HG03378 (cell line): ENCODE measurements around the gene CLEC2L.

Experiments
- ATAC-seq: cut with Tn5 transposase; IDR thresholded peaks from one replicate; pipeline ENCODE4 v1.9.1; 2021; ENCODE audit warnings: mild to moderate bottlenecking, moderate library complexity; ENCODE audit not compliant: unreplicated experiment

The CLEC2L gene

GRCh38 chr7:139522830-139523198 is 671 bp upstream of the CLEC2L start:
- no peak for ATAC-seq

GRCh38 chr7:139523968-139524815 is 707 bp downstream of the CLEC2L start:
- no peak for ATAC-seq

GRCh38 chr7:139525239-139525638 is 1.8 kb downstream of the CLEC2L start:
- ATAC-seq = no peak

- no peak for ATAC-seq
Observed at GRCh38 chr7:139525750-139526149, 2.3 kb downstream of the CLEC2L start.

- ATAC-seq = no peak
Observed at GRCh38 chr7:139526578-139527544, 3.4 kb downstream of the CLEC2L start.

- ATAC-seq = no peak
Observed at GRCh38 chr7:139531094-139531493, 7.6 kb downstream of the CLEC2L start.

GRCh38 chr7:139532636-139533155 is 9.2 kb downstream of the CLEC2L start:
- no peak for ATAC-seq

- no peak for ATAC-seq
Observed at GRCh38 chr7:139534096-139534495, 10.6 kb downstream of the CLEC2L start.

- no peak for ATAC-seq
Observed at GRCh38 chr7:139534966-139535651, 11.6 kb downstream of the CLEC2L start.

- ATAC-seq = no peak
Observed at GRCh38 chr7:139536152-139536551, 12.7 kb downstream of the CLEC2L start.

GRCh38 chr7:139538881-139539635 is 15.6 kb downstream of the CLEC2L start:
- ATAC-seq = no peak

GRCh38 chr7:139540203-139540602 is 16.7 kb downstream of the CLEC2L start:
- no peak for ATAC-seq

GRCh38 chr7:139541600-139542307 is 18.3 kb downstream of the CLEC2L start:
- no peak for ATAC-seq

GRCh38 chr7:139542308-139543151 is 19.0 kb downstream of the CLEC2L start:
- ATAC-seq = no peak

GRCh38 chr7:139543801-139544603 is 20.5 kb downstream of the CLEC2L start:
- ATAC-seq = no peak

- no peak for ATAC-seq
Observed at GRCh38 chr7:139544645-139545044, 21.2 kb downstream of the CLEC2L start.

- no peak for ATAC-seq
Observed at GRCh38 chr7:139548302-139549028, 25.0 kb downstream of the CLEC2L start.
